Measurements from ENCODE around the gene NIT1.

DNA sequence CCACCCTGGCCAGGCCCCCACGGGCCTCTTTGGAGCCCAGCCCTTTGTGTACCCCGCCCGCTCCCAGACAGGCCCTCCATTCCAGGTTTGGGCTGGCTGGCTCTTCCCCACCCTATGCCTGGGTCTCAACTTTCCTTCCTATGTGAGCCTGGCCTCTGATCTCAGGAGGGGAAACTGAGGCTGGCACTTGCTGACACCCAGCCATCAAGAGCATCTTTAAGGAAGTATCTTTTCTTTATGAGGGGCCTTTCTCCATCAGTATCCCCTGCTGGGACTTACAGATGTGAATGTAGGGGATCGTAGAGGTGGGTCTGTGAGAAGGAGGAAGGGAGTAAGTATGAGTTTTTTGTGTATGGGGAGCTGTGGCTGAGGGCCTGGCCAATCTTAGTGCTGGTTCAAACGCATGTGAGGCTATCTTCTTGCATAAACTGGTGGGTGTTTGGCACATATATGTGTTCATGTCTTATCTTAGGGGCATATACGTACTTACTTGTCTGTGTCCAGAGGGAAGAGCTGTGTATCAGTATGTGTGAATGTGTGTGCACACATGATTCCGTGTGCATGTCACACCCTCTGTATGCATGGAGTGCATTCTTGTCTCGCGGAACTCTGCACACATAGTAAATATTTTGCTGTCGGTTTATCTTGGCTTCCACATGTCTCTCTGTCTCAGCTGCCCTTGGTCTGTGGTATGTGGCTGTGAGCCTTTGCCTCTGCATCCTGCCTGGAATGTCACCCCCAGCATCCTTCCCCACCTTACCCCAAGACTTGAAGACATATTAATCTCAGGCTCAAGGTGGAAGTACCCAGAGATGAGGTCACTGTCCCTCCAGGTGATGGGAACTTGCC is 33.9 kb upstream of the NIT1 start:
- no peak for TF ChIP-seq CTCF (IDR thresholded peaks at IDR 0.05)
- no peak for TF ChIP-seq POLR2A (IDR thresholded peaks at IDR 0.05)
